ENCODE results near the gene MLLT1.

The MLLT1 gene

DNA sequence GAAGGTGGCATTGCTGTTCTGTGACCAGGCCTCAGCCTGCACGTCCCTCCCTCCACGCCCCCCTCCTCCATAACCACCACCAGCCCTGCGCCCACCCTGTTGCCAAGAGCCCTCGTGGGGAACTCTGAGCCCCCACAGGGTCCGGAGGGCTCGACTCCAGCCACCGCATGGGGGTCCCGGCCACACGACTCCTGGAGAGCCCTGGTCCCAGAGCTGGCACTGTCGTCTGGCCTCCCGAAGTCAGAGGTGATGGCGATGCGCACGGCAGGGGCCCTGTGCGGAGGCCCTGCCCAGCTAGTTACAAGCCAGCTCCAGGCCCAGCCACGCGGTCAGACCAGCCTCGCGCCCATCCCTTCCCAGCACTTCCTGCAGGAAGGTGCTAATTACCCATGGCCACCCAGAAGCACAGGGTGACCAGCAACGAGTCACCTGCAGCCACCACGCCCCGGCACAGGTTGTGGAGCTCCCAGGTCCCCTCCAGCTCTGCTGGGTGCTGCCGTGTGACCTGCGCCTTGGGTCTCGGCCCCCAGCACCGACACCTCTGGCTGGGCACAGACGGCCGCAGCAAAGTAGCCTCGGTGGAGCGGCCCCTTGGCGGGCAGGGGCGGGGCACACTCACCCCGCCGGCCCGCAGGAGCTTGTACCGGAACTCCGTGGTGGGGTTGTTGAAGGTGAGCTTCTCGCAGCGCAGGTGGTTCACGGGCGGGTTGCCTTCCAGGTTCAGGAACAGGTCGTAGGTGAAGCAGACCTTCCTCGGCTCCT, 49.6 kb downstream of the MLLT1 start:
- CTCF ChIA-PET, result no interaction called here
- no peak overlapping the region for H3K27ac Mint-ChIP-seq
- no peaks in the 10 kb centered on the region for H3K27me3 Mint-ChIP-seq
- no peaks in the 10 kb centered on the region for H3K9me3 Mint-ChIP-seq
- peaks cover 14% of the 10 kb centered on the region for H3K36me3 Mint-ChIP-seq
- H3K4me1 Mint-ChIP-seq, result no peaks in the 10 kb centered on the region
- H3K4me3 Mint-ChIP-seq, result no peak overlapping the region
- no peak for DNase-seq

DNA sequence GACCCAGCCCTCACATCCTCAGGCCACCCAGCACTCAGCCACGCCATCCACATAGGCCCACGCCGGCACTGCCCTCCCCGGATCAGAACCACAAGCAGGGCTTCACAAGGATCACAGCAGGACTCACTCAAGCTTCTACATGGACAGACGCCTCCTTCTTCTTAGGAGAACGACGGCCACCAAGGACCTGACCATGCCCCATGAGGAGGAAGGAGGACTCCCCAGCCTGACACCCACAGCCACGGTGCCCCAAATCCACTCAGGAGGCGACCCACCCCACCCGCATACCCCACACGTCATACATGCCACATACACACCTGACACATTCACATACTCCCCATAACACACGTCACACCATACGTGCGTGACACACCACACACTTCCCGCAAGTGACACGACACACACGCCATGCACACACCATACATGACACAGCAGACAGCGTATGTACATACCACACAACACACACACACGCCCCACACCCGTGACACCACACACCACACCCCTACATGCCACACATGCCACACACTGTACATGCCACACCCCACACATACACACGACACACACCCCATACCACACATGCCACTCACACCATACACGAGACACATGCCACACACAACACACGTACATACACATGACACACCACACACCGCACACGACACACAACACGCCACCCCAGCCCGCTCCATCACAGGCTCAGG, 50.4 kb downstream of the MLLT1 start:
- Mint-ChIP-seq H3K9me3 (no peaks in the 10 kb centered on the region), H3K4me3 (no peak overlapping the region), H3K36me3 (peaks cover 14% of the 10 kb centered on the region), H3K27ac (no peak overlapping the region), H3K4me1 (no peaks in the 10 kb centered on the region), H3K27me3 (no peaks in the 10 kb centered on the region)
- no peak for DNase-seq
- CTCF ChIA-PET, result no interaction called here

DNA sequence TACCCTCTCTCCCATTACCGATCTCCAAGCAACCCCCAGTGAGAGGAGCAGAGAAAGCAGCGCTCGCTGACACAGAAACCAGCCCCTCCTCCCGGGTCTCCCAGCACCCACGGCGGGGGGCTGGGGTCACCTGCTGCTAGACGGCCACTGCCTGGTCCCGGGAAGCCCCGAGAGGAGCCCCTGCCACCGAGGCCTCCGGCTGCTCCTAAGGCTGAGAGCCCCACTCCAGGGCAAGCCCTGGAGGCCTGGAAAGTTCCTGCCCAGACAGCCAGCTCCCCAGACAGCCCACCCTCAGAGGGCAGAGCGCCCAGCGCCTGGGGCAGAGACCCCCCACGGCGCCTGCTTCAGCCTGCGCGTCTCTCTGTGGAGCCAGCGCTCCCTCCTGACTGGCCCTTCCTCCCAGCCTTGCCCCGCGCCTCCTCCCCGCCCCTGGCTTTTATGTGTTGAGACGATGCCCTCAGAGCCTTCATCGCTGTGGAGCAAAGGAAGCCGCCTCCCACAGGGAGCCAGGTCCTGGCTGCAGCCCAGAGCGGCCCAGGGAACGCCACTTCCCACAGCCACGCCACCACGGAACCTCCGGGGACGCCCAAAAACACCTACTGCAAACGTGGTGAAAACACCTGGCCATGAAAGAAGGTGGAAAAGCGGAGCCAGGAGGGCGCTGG, 51.1 kb downstream of the MLLT1 start:
- Mint-ChIP-seq H3K9me3 (no peaks in the 10 kb centered on the region), H3K27me3 (no peaks in the 10 kb centered on the region), H3K4me1 (no peaks in the 10 kb centered on the region), H3K36me3 (peaks cover 14% of the 10 kb centered on the region), H3K27ac (no peak overlapping the region), H3K4me3 (no peak overlapping the region)
- no peak for DNase-seq
- CTCF ChIA-PET, result no interaction called here

DNA sequence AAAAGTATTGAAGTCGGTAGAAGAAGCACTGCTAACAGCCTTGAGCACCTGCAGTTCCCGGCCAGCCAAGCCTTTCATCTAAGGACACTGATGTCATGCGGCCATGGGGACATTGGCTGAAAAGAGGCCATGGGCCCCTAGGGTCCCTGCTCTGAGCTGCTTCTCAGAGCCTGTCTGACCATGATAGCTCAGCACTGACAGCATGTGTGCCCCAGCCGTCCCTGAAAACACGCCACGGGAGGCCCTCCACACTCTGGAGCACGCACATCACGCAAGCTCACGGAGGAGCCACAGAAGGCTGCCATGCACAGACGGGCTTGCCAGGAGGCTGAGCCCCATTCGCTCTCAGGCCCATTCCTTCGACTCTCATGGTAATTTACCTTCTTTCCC, 51.8 kb downstream of the MLLT1 start:
- CTCF ChIA-PET, result no interaction called here
- no peak for DNase-seq
- no peaks in the 10 kb centered on the region for H3K4me1 Mint-ChIP-seq
- no peak overlapping the region for H3K27ac Mint-ChIP-seq
- no peaks in the 10 kb centered on the region for H3K9me3 Mint-ChIP-seq
- H3K4me3 Mint-ChIP-seq, result no peak overlapping the region
- H3K27me3 Mint-ChIP-seq, result no peaks in the 10 kb centered on the region
- H3K36me3 Mint-ChIP-seq, result peaks cover 14% of the 10 kb centered on the region

DNA sequence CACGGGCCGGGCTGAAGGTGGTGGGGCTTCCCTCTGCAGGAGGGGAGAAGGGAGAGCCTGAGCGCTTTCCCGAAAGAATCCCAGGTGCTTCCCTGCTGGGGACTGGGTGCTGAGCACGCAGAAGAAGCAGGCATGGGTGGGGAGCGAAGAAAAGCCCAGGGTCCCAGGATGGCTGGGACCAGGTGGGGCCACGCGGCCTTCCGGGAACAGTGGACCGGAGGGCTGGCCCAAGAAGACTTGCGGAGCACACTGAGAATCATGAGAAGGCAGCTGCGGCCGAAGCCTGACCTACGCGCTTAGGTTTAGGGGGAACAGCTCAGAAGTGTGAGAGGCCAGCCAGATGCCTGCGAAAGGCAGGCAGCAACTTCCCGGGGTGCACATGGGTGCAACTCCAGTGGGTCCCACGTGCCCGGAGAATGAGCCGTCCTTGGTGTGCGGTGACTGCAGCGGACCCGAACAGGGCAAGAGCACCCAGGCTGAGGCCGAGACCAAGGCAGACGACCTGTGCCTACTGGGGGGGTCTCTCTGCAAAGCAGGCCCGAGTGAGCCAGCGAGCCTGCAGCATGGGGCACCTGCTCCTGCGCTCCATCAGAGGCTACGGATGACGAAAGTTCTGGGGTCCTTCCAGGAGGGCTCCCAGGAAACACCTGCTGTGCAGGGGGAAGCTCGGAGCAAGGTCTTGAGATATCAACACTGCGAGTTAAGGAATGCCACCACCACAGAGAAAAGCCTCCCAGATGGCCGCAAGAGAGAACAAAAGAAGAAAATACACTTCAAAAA, 52.4 kb downstream of the MLLT1 start:
- CTCF ChIA-PET, result no interaction called here
- Mint-ChIP-seq H3K9me3 (no peaks in the 10 kb centered on the region), H3K4me3 (no peak overlapping the region), H3K27ac (no peak overlapping the region), H3K27me3 (no peaks in the 10 kb centered on the region), H3K36me3 (peaks cover 14% of the 10 kb centered on the region), H3K4me1 (no peaks in the 10 kb centered on the region)
- DNase-seq, result no peak

DNA sequence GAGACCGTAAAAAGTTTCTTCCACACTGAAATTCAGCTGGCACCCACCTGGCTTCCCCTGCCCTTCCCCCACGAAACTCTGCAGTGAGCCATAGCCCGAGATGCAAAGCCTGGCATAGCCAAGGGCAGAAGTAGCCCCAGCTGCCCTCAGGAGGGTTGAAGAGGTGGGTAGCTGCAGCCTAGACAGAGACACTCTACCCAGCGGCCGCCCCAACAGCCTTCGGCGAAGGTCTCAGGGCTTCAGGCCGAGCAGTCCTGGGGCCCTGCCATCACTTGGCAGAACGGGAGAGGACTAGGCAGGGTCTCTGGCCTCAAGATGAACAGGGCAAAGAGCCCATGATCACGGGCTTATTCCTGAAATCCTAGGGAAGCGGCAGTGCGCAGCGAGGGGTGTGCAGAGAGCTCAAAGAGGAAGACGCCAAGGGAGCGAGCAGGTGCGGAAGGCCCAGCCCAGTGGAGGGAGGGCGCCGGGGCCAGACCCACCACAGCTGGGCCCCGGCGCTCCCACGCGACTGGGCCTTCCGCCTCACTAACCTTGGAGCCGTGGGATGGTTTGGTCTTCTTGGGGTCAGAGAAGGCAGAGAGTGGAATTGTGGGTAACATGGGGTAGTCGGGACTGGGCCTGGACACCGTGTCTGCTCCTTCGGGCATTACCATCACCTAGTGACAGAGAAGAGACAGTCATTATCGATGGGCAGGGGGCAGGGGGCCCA, 53.2 kb downstream of the MLLT1 start:
- Mint-ChIP-seq H3K4me1 (no peaks in the 10 kb centered on the region), H3K4me3 (no peak overlapping the region), H3K9me3 (no peaks in the 10 kb centered on the region), H3K36me3 (peaks cover 14% of the 10 kb centered on the region), H3K27me3 (no peaks in the 10 kb centered on the region), H3K27ac (peak overlapping the region; percentile 45)
- no peak for DNase-seq
- CTCF ChIA-PET, result no interaction called here

DNA sequence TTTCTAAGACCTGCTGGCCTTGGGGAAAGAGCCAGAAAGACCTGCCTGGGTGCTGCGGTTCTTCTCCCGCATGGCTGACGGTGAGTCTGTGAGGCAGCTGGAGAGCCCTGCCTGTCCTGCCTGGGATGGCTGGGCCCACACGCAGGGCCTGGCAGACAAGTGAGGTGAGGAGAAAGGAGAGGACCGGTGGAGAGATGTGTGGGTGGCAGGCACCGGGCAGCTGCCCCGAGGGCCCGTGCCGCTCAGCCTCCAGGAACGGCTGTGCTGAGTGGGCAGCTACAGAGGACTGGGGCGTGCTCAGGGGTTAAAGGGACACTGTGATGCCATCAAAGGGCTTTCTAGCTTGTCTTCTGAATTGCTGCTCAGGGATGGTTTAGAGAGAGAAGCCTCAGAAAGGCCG, 53.8 kb downstream of the MLLT1 start:
- H3K36me3 Mint-ChIP-seq, result peaks cover 14% of the 10 kb centered on the region
- no peak for DNase-seq
- CTCF ChIA-PET, result no interaction called here

DNA sequence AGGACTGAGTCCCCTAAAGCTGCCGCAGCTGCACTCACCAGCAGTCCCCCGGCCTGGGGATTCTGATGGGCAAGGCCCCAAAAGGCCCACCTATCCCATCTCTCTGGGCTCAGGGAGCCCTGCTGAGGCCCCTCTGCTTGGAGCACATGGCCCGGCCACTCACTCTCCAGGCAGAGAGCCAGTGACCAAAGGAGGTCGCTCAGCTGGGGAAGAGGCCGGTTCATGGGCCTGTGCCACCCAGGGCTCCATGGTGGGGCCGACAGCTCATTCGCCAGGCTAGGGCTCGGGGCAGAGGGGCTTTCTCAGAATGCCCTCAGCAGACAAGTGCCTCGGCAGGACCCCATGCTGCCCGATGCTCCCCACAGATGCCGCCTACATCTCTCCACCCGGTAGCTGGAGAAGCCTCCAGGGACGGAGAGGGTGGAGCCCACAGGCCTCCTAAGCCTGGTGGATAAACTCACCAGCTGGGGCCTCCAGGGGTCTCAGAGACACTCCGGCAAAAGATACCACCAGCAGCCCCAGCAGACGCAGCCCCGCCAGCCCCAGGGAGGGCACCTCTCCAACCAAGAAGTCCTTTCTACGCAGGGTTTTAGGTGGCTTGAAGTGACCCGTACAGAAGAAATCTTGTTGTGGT, 54.4 kb downstream of the MLLT1 start:
- DNase-seq, result no peak
- H3K27me3 Mint-ChIP-seq, result no peaks in the 10 kb centered on the region
- peaks cover 10% of the 10 kb centered on the region for H3K36me3 Mint-ChIP-seq
- H3K4me3 Mint-ChIP-seq, result no peak overlapping the region
- H3K9me3 Mint-ChIP-seq, result no peaks in the 10 kb centered on the region
- CTCF ChIA-PET, result interaction anchor here (0.6 kb wide), 1 partner anchor 98 kb away, joined by 3 read pairs; no protein-coding TSS in a partner anchor
- no peak overlapping the region for H3K27ac Mint-ChIP-seq
- no peaks in the 10 kb centered on the region for H3K4me1 Mint-ChIP-seq

More for the DNA sequence above, 53.8 kb downstream of the MLLT1 start:
- Mint-ChIP-seq H3K4me3 (no peak overlapping the region), H3K4me1 (no peaks in the 10 kb centered on the region), H3K9me3 (no peaks in the 10 kb centered on the region), H3K27me3 (no peaks in the 10 kb centered on the region), H3K27ac (no peak overlapping the region)

DNA sequence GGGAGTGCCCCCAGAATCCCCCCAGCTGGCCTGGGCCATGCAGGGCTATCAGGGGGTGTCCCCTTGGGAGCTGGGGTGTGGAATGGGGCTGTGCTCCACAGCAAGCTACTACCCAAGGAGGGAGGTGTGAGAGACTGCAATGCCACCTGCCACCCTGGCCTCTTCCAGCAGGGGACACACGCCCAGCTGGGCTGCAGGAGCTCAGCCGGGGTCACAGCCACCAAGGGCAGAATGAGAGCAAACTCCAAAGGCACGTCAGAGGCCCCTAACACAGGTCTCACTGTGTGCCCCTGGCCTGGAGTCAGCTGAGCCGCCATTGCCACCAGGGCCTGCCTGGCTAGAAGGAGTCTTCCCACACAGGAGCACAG, 55.5 kb downstream of the MLLT1 start:
- CTCF ChIA-PET, result no interaction called here
- H3K4me1 Mint-ChIP-seq, result no peaks in the 10 kb centered on the region
- H3K9me3 Mint-ChIP-seq, result no peaks in the 10 kb centered on the region
- no peak for DNase-seq
- H3K27ac Mint-ChIP-seq, result no peak overlapping the region
- H3K27me3 Mint-ChIP-seq, result no peaks in the 10 kb centered on the region
- H3K4me3 Mint-ChIP-seq, result no peak overlapping the region
- peaks cover 6% of the 10 kb centered on the region for H3K36me3 Mint-ChIP-seq

DNA sequence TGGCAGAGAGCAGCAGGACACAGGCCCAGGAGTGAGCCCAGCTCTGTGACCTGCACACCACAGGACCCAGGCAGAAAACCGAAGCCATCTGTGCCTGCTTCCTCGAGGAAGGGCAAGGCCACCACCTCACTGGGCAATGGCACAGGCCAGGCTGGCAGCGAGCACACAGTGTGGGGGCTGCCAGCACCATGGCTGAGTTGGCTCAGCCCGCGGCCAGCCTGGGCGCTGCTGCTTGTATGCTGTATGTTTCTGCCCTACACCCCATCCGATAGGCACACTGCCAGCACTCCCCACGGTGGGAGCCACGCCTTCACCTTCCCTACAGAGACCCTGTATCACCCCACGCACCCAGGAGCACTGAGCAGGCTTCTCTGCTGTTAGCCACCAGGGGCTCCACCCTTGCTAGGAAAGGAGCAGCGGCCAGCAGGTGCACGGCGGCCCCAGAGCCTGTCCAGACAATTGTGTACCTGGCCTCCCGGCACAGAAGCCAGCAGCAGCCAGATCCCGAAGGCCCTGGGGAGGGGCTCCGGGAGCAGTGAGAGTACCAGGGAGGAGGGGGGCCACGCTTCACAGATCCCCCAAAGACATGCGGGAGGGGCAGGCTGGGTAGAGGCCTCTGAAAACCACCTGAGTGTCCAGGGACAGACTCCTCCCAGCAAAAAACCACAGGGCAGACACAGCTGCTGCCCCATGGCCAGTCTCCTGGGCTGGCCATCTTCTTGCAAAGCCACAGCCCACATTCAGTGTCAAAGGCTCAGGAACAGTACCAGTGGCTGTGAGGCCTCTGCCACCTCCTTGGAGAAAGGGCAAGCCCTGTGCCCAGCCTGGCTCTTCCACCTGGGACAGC, 56.1 kb downstream of the MLLT1 start:
- H3K9me3 Mint-ChIP-seq, result no peaks in the 10 kb centered on the region
- H3K4me1 Mint-ChIP-seq, result no peaks in the 10 kb centered on the region
- DNase-seq, result no peak
- H3K4me3 Mint-ChIP-seq, result no peak overlapping the region
- H3K36me3 Mint-ChIP-seq, result peaks cover 6% of the 10 kb centered on the region
- H3K27ac Mint-ChIP-seq, result no peak overlapping the region
- no peaks in the 10 kb centered on the region for H3K27me3 Mint-ChIP-seq
- CTCF ChIA-PET, result no interaction called here

DNA sequence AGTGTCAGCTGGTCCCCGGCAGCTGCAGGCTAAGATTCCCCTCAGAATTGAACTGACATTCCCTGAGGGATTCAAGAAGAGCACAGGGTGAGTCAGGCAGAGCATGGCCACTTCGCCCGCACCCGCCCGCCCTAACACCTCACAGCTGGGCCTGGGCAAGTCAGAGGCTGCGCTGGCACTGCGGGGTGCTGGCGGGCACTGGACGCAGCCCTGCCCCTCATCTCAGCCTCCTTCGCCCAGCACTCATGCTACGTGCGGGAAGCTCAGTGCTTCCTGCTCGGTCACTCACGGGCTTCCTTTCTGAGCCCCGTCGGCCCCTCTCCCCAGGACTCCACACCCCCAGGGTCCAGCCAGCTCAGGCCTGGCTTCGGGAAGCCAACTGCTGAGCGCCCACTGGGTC, 56.9 kb downstream of the MLLT1 start:
- Mint-ChIP-seq H3K9me3 (no peaks in the 10 kb centered on the region), H3K4me1 (no peaks in the 10 kb centered on the region), H3K27me3 (no peaks in the 10 kb centered on the region), H3K36me3 (peaks cover 6% of the 10 kb centered on the region), H3K4me3 (no peak overlapping the region), H3K27ac (no peak overlapping the region)
- CTCF ChIA-PET, result interaction anchor here (0.6 to 0.9 kb wide), 2 partner anchors 8 to 175 kb away, joined by 3 to 5 read pairs; no protein-coding TSS in a partner anchor
- DNase-seq, result no peak

DNA sequence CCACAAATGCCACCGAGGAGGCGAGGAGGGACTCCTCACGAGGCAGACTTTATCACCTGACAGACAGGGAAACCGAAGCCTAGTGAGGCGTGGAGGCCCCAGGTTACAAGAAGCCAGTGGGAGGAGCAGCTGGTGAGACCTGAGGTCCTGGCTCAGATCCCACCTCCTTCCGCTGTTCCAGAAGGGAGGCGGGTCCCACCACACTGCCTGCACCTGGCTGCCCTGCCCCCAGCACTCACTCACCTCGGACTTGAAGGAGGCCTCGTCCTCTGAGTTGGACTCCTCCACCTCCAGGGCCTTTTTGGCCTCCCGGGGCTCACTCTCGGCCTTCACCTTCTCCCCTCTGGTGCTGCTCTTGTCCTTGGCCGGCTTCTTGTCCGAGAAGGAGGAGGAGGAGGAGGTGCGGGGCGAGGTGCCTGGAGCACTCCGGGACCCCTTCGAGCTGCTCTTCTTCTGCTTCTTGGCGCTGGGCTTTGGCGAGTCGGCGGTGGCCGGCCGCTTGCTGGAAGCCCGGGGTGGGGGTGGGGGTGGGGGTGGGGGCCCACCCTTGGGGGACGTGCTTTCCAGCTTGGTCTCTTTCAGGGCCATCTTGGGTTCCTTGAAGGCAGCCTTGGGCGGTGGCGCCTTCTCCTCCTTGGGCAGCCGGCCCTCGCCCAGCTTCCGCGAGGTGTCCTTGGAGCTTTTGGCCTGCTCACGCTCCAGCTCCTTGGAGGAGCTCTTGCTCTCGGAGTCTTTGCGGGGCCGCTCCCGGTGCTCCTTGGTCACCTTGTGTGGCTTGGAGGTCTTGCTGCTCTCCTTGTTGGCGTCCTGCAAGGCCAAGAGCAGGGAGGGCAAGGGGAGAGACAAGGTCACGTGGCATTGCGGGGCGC, 57.7 kb downstream of the MLLT1 start:
- H3K27ac Mint-ChIP-seq, result no peak overlapping the region
- DNase-seq, result no peak
- H3K4me1 Mint-ChIP-seq, result no peaks in the 10 kb centered on the region
- no peak overlapping the region for H3K4me3 Mint-ChIP-seq
- CTCF ChIA-PET, result interaction anchor here (0.6 to 0.9 kb wide), 2 partner anchors 9 to 174 kb away, joined by 3 to 5 read pairs; no protein-coding TSS in a partner anchor
- H3K36me3 Mint-ChIP-seq, result peaks cover 6% of the 10 kb centered on the region
- no peaks in the 10 kb centered on the region for H3K27me3 Mint-ChIP-seq
- H3K9me3 Mint-ChIP-seq, result no peaks in the 10 kb centered on the region
